Lung microvascular endothelial cell (primary cell): ENCODE data around the gene VSTM5. TPM values are rescaled to one million over a fixed set of nuclear protein-coding genes. Genes with fewer than 3 reads are reported as not detected.
A peak's percentile ranks its signal among the peaks of the same experiment; 100 is the strongest.
"Not testable (repeated sequence)": the region's sequence is repeated elsewhere in the genome, so short reads cannot be mapped to it uniquely, and the experiment has no call there.

Source experiments
- DNase-seq, 2 donors: peaks; one replicate each; pipeline versions ENCODE4 v3.0.0 to v3.0.0-alpha.2; 2010; ENCODE audit warnings: low read depth in 2 of 2
- total RNA-seq: library from RNA; depleted of rRNA; stranded (reverse); fragments of >200 nt; gene quantifications from 2 replicates; pipeline ENCODE4 v1.2.1, GENCODE V29; 2014

The VSTM5 gene
- total RNA-seq, 1 donor from 2014 or later, result not detected

GRCh38 chr11:93796441-93797231 lies 53.8 kb downstream of the VSTM5 start:
- no peak for DNase-seq

GRCh38 chr11:93791493-93791892 lies 58.9 kb downstream of the VSTM5 start:
- no peak for DNase-seq

- peak; percentile 14 to 16 for DNase-seq
Observed at GRCh38 chr11:93784935-93785360, 65.5 kb downstream of the VSTM5 start.

GRCh38 chr11:93784145-93784934 lies 66.1 kb downstream of the VSTM5 start, which contains the start of gene MED17:
Gene MED17, plus strand, starts transcription at chr11:93784282. Its CDS starts 232 bp downstream, at chr11:93784514.
- DNase-seq, result peak; percentile 93 to 95

- no peak for DNase-seq
Observed at GRCh38 chr11:93783765-93784144, 66.7 kb downstream of the VSTM5 start.

GRCh38 chr11:93783362-93783761 lies 67.1 kb downstream of the VSTM5 start:
- peak in 1 of 2 donors; percentile 1 for DNase-seq

GRCh38 chr11:93775289-93775688 lies 75.1 kb downstream of the VSTM5 start:
- DNase-seq, result peak; percentile 13 to 20

GRCh38 chr11:93774560-93774959 lies 75.9 kb downstream of the VSTM5 start:
- DNase-seq, result not testable (repeated sequence)

GRCh38 chr11:93773601-93774200 lies 76.7 kb downstream of the VSTM5 start:
- no peak for DNase-seq

- DNase-seq, result no peak
Observed at GRCh38 chr11:93773045-93773477, 77.4 kb downstream of the VSTM5 start.

- DNase-seq, result no peak
Observed at GRCh38 chr11:93772123-93772522, 78.3 kb downstream of the VSTM5 start.

- DNase-seq, result no peak
Observed at GRCh38 chr11:93770160-93770559, 80.3 kb downstream of the VSTM5 start.

Other genes with a start within 250 kb of the VSTM5 start
- gene CEP295, start 188.9 kb downstream of the VSTM5 start, total RNA-seq, result 9.6 and 13.5 TPM in 2 replicates
- 85.2 and 141 TPM in 2 replicates for gene TAF1D, start 109.1 kb downstream of the VSTM5 start, total RNA-seq
- gene C11orf54, start 108.9 kb downstream of the VSTM5 start, total RNA-seq, result 7.6 and 16.3 TPM in 2 replicates
- gene MED17, start 66.3 kb downstream of the VSTM5 start, total RNA-seq, result 14.8 and 22.4 TPM in 2 replicates
- not detected in 2 replicates for gene HEPHL1, start 170.7 kb upstream of the VSTM5 start, total RNA-seq